SJCRH30 (cell line): ENCODE results near the gene CEMIP. TPM values are rescaled to one million over a fixed set of nuclear protein-coding genes. Genes with fewer than 3 reads are reported as not detected.
"Not testable (repeated sequence)": the region's sequence is repeated elsewhere in the genome, so short reads cannot be mapped to it uniquely, and the experiment has no call there.

ENCODE experiments used
- DNase-seq, 2 experiments: peaks; one replicate each; pipeline ENCODE4 v3.0.0-alpha.2; 2015 to 2020
- H3K27ac ChIP-seq: fragments of 250-450 bp; sonication (Bioruptor Pico); 2 replicates; pipeline ENCODE4 v1.5.1; 2020; ENCODE audit warnings: mild to moderate bottlenecking, moderate library complexity
- H3K27me3 ChIP-seq: fragments of 250-450 bp; sonication (Bioruptor Pico); 2 replicates; pipeline ENCODE4 v1.5.1; 2020; ENCODE audit warnings: mild to moderate bottlenecking, moderate library complexity
- H3K36me3 ChIP-seq: fragments of 250-450 bp; sonication (Bioruptor Pico); 2 replicates; pipeline ENCODE4 v1.5.1; 2020; ENCODE audit warnings: mild to moderate bottlenecking, moderate library complexity
- H3K4me1 ChIP-seq: fragments of 250-450 bp; sonication (Bioruptor Pico); 2 replicates; pipeline ENCODE4 v1.5.1; 2020; ENCODE audit warnings: mild to moderate bottlenecking, moderate library complexity
- H3K4me3 ChIP-seq: fragments of 250-450 bp; sonication (Bioruptor Pico); 2 replicates; pipeline ENCODE4 v1.5.1; 2020; ENCODE audit warnings: mild to moderate bottlenecking, moderate library complexity
- H3K9me3 ChIP-seq: fragments of 250-450 bp; sonication (Bioruptor Pico); replicated peaks from 2 replicates; pipeline ENCODE4 v1.5.1; 2020; ENCODE audit warnings: mild to moderate bottlenecking, moderate library complexity
- total RNA-seq: library from RNA; depleted of rRNA; stranded (reverse); fragments of >200 nt; shearing (Covaris generic); gene quantifications from 2 replicates; pipeline ENCODE4 v1.2.3, GENCODE V29; 2014

CEMIP gene
- total RNA-seq, 1 experiment from 2014 or later, result 0.20 TPM

DNA sequence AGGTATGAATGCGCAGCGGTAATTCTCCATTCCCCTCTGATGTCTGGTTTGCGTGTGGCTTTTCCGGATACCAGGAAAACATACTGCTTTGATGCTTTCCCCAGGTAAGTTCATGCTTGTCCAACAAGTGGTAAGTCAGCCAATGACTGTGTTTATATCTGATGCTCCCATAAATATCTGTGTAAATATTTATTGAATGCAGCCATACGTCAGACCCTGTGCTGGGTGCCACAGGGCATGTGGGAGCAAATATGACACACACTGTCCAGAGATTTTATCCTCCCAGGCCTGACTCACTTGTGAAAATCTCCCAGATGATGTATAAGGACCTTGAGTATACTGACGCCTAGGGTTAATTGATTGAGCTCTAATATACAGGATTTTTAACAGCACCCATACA, 29.6 kb upstream of the CEMIP start:
- no peaks in the 10 kb centered on the region for H3K4me1 ChIP-seq
- H3K36me3 ChIP-seq, result no peaks in the 10 kb centered on the region; the same call in 1 of the 2 replicates
- no peaks in the 10 kb centered on the region for H3K9me3 ChIP-seq
- no peak for DNase-seq
- no peak overlapping the region for H3K4me3 ChIP-seq
- no peaks in the 10 kb centered on the region for H3K27me3 ChIP-seq
- no peak overlapping the region for H3K27ac ChIP-seq

- no peak for DNase-seq
- Histone ChIP-seq H3K27ac (no peak overlapping the region), H3K4me3 (no peak overlapping the region), H3K36me3 (no peaks in the 10 kb centered on the region; the same call in 1 of the 2 replicates), H3K9me3 (no peaks in the 10 kb centered on the region), H3K27me3 (no peaks in the 10 kb centered on the region), H3K4me1 (no peaks in the 10 kb centered on the region)
Measured at GRCh38 chr15:80750575-80750974, 28.6 kb upstream of the CEMIP start.

DNA sequence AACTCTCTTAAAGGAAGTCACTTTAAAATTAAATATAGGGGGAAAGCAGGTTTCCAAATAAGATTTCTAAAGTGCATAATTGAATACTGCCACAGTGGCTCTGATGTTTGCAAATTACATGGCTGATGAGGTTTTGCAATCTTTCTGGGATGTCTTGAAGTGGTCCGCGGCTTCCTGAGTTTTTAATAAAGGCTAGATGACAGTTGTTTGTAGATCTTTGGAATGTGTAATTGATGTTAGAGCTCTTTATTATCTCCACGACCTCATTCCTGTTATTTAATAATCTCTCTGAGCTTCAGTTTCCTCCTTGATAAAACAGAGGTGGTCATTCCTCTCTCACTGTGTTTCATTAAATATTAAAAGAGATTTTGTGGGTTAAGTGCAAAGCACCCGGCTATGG, 27.0 kb upstream of the CEMIP start:
- Histone ChIP-seq H3K36me3 (no peaks in the 10 kb centered on the region; the same call in 1 of the 2 replicates), H3K9me3 (no peaks in the 10 kb centered on the region), H3K4me3 (no peak overlapping the region), H3K27me3 (no peaks in the 10 kb centered on the region), H3K4me1 (no peaks in the 10 kb centered on the region), H3K27ac (no peak overlapping the region)
- no peak for DNase-seq

DNA sequence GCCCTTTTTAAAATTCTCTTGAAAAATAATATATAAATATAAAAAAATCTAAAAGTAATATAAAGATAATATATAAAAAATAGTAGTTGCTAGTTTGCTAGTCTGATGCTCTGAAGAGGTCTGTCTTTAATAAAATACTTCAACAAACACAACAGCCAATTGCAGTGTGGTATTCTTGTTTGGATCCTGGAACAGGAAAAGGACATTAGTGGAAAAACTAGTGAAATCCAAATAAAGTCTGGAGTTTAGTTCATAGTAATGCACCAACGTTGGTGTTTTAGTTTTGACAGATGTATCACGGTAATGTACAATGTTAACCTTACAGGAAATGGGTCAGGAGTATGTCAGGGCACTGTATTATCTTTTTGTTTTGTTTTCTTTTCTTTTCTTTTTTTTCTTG, 26.0 kb upstream of the CEMIP start:
- Histone ChIP-seq H3K9me3 (no peaks in the 10 kb centered on the region), H3K4me1 (no peaks in the 10 kb centered on the region), H3K36me3 (no peaks in the 10 kb centered on the region; the same call in 1 of the 2 replicates), H3K27me3 (no peaks in the 10 kb centered on the region), H3K4me3 (no peak overlapping the region), H3K27ac (no peak overlapping the region)
- DNase-seq, result no peak

DNA sequence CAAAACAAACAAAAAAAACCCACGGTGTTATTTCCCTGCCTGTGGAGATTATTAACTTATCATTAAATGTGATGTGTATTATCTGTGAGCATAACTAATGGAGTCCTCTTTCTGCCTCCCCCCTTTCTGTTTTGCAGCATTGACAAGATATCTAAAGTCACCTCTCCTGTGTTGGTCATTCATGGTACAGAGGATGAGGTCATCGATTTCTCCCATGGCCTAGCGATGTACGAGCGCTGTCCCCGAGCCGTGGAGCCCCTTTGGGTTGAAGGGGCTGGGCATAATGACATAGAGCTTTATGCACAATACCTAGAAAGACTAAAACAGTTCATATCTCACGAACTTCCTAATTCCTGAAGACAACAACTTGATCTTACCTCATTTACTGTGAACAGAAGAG, 25.2 kb upstream of the CEMIP start:
- Histone ChIP-seq H3K27ac (no peak overlapping the region), H3K9me3 (no peaks in the 10 kb centered on the region), H3K27me3 (no peaks in the 10 kb centered on the region), H3K4me1 (no peaks in the 10 kb centered on the region), H3K36me3 (no peaks in the 10 kb centered on the region; the same call in 1 of the 2 replicates), H3K4me3 (no peak overlapping the region)
- DNase-seq, result no peak

DNA sequence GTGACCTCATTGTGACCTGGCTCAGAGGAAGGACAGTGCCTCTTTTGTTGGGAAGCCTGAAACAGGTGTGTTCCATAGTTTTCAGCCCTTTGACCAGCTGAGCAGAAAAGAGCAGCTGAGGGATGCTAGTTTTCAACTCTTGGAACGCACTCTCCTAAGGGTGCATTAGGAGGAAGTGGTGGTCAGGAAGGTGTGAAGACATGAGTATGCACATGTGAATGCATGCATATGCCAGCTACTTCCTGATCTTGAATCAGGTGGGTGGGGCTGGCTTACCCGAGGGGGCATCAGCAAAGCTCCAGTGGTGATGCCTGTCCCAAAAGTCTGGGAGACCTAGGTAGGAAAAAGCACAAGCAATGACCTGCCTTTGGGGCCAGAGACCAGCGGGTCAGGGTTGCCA, 23.3 kb upstream of the CEMIP start:
- H3K4me1 ChIP-seq, result no peaks in the 10 kb centered on the region
- H3K4me3 ChIP-seq, result no peak overlapping the region
- H3K27ac ChIP-seq, result no peak overlapping the region
- H3K9me3 ChIP-seq, result no peaks in the 10 kb centered on the region
- no peaks in the 10 kb centered on the region for H3K27me3 ChIP-seq
- DNase-seq, result peak in 1 of 2 experiments; percentile 20
- no peaks in the 10 kb centered on the region; the same call in 1 of the 2 replicates for H3K36me3 ChIP-seq

GRCh38 chr15:80758130-80758745, 20.9 kb upstream of the CEMIP start:
- Histone ChIP-seq H3K4me3 (no peak overlapping the region), H3K27me3 (no peaks in the 10 kb centered on the region), H3K36me3 (no peaks in the 10 kb centered on the region), H3K9me3 (no peaks in the 10 kb centered on the region), H3K4me1 (no peaks in the 10 kb centered on the region), H3K27ac (no peak overlapping the region)
- DNase-seq, result no peak

GRCh38 chr15:80760960-80761359, 18.2 kb upstream of the CEMIP start:
- H3K27me3 ChIP-seq, result no peaks in the 10 kb centered on the region; the same call in 1 of the 2 replicates
- no peaks in the 10 kb centered on the region for H3K9me3 ChIP-seq
- no peak for DNase-seq
- H3K36me3 ChIP-seq, result no peaks in the 10 kb centered on the region
- H3K4me3 ChIP-seq, result no peak overlapping the region
- H3K4me1 ChIP-seq, result no peaks in the 10 kb centered on the region
- H3K27ac ChIP-seq, result no peak overlapping the region

DNA sequence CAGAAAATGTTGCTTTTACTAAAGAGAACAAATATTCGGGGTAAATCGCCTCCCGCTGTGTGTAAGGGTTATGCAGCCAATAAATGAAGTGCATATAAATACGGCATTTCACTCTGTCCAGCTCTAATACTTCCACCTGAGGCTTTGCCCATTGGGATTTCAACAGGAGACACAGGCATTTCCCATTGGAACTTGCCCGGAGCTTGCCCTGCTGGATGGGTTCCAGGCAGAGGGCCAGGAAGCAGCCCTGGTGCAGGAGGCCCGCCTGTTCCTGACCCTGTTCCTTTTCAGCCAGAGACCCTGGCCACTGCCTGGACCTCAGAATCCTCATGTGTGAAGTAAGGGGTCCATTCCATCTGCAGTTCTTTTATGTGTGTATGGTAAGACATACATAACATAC, 17.4 kb upstream of the CEMIP start:
- DNase-seq, result no peak
- H3K27ac ChIP-seq, result no peak overlapping the region
- no peaks in the 10 kb centered on the region; the same call in 1 of the 2 replicates for H3K27me3 ChIP-seq
- H3K9me3 ChIP-seq, result no peaks in the 10 kb centered on the region
- H3K4me1 ChIP-seq, result no peaks in the 10 kb centered on the region
- no peak overlapping the region for H3K4me3 ChIP-seq
- no peaks in the 10 kb centered on the region for H3K36me3 ChIP-seq

DNA sequence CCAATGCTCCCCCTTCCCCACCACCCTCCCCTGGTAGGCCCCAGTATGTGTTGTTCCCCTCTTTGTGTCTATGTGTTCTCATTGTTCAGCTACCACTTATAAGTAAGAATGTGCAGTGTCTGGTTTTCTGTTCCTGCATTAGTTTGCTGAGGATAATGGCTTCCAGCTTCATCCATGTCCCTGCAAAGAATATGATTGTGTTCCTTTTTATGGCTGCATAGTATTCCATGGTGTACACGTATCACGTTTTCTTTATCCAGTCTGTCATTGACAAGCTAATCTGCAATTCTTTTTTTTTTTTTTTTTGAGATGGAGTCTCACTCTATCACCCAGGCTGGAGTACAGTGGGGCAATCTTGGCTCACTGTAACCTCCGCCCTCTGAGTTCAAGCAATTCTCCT, 15.9 kb upstream of the CEMIP start:
- not testable (repeated sequence) for H3K36me3 ChIP-seq, H3K9me3 ChIP-seq, H3K27me3 ChIP-seq, H3K4me3 ChIP-seq, DNase-seq, H3K4me1 ChIP-seq, H3K27ac ChIP-seq

DNA sequence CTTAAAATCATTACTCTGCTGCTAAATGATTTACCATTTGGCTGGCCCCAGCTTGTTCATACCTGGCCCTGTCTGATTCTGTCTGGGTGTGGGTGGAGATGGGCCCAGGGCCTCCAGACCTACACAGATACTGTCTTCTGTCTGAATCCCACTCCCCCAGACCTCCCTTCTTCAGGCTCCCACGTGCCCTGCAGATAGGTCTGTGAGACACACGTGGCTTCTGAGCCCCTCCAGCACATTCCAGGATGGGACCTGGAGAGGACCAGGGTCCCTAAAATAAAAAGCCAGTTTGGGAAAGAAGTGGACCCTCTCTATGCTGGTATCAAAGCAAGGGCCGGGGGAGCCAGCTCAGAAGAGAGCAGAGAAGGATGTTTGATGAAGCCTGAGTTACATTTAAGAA, 14.6 kb upstream of the CEMIP start:
- Histone ChIP-seq H3K4me1 (no peaks in the 10 kb centered on the region), H3K36me3 (no peaks in the 10 kb centered on the region), H3K4me3 (no peak overlapping the region), H3K27ac (no peak overlapping the region), H3K27me3 (no peaks in the 10 kb centered on the region; the same call in 1 of the 2 replicates), H3K9me3 (no peaks in the 10 kb centered on the region)
- no peak for DNase-seq

DNA sequence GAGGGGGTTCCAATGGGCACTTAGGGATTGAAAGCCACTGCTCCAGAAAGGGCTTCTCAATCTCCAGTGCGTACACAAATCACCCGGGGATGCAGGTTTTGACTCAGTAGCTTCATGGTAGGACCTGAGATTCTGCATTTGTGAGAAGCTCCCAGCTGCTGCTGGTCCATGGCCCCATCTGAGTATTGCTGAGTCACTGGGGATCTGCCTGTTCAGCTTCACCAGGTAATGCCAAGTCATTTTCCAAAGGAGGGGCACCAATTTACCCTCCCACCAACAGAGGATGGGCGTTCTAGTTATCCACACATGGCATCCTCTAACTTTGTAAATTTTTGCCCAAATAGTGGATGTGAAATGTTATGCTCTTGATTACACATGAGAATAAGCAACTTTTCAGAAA, 12.9 kb upstream of the CEMIP start:
- no peak for DNase-seq
- Histone ChIP-seq H3K4me1 (no peaks in the 10 kb centered on the region), H3K36me3 (no peaks in the 10 kb centered on the region), H3K27ac (no peak overlapping the region), H3K9me3 (no peaks in the 10 kb centered on the region), H3K27me3 (no peaks in the 10 kb centered on the region; the same call in 1 of the 2 replicates), H3K4me3 (no peak overlapping the region)

DNA sequence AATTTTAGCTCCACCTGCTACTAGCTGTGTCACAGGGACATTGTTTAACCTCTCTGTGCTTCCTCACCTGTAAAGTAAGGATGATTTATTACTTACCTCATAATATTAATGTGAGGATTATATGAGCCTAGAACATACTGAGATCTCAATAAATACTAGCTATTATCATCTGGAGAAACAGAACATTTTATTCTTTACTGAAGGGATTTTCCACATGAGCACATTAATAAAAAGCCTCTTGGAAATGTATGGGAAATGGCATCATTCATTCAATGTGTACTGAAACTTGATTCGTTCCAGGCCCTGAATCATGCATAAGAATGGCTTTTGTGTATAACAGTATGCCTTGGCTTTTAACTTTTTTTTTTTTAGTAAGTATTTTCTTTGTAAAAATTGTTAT, 11.0 kb upstream of the CEMIP start:
- DNase-seq, result no peak
- Histone ChIP-seq H3K9me3 (no peaks in the 10 kb centered on the region), H3K4me3 (no peak overlapping the region), H3K27ac (no peak overlapping the region), H3K4me1 (no peaks in the 10 kb centered on the region), H3K36me3 (no peaks in the 10 kb centered on the region), H3K27me3 (no peaks in the 10 kb centered on the region; the same call in 1 of the 2 replicates)

DNA sequence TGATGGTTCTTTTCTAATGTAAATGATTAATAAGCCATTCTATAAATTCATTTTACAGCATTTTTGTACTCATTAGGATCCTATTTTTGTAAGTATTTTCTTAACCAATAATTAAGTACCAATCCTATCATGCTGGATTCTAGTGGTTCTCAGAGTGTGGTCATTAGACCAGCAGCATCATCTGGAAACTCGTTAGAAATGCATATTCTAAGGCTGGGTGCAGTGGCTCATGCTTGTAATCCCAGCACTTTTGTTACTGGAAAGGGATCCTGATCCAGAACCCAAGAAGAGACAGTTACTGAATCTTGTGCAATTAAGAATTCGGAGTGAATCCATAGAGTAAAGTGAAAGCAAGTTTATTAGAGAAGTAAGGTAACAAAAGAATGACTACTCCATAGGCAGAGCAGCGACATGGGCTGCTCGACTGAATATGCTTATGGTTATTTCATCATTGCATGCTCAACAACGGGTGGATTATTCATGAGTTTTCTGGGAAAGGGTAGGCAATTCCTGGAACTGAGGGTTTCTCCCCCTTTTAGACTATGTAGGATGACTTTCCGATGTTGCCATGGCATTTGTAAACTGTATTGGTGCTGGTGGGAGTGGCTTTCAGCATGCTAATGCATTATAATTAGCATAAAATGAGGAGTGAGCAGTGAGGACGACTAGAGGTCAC, 9.9 kb upstream of the CEMIP start:
- H3K9me3 ChIP-seq, result no peaks in the 10 kb centered on the region
- DNase-seq, result no peak
- no peak overlapping the region for H3K27ac ChIP-seq
- no peaks in the 10 kb centered on the region for H3K4me1 ChIP-seq
- H3K27me3 ChIP-seq, result no peaks in the 10 kb centered on the region; the same call in 1 of the 2 replicates
- H3K4me3 ChIP-seq, result no peak overlapping the region
- no peaks in the 10 kb centered on the region for H3K36me3 ChIP-seq

GRCh38 chr15:80769829-80770705, 9.1 kb upstream of the CEMIP start:
- DNase-seq, result no peak
- Histone ChIP-seq H3K36me3 (no peaks in the 10 kb centered on the region), H3K27ac (no peak overlapping the region), H3K9me3 (no peaks in the 10 kb centered on the region), H3K4me3 (no peak overlapping the region), H3K4me1 (no peaks in the 10 kb centered on the region), H3K27me3 (no peaks in the 10 kb centered on the region)
